Stimulated activated CD4-positive, alpha-beta T cell treated with anti-CD3 and anti-CD28 coated beads, Interleukin-1b, Interleukin-23, amount 100 ng/mL, for 48 hours (primary cell): ENCODE results near the gene ROR2.
"Not testable (repeated sequence)": the region's sequence is repeated elsewhere in the genome, so short reads cannot be mapped to it uniquely, and the experiment has no call there.

ENCODE experiments used
- DNase-seq: peaks from one replicate; pipeline ENCODE4 v3.0.0-alpha.2; 2020

The ROR2 gene

DNA sequence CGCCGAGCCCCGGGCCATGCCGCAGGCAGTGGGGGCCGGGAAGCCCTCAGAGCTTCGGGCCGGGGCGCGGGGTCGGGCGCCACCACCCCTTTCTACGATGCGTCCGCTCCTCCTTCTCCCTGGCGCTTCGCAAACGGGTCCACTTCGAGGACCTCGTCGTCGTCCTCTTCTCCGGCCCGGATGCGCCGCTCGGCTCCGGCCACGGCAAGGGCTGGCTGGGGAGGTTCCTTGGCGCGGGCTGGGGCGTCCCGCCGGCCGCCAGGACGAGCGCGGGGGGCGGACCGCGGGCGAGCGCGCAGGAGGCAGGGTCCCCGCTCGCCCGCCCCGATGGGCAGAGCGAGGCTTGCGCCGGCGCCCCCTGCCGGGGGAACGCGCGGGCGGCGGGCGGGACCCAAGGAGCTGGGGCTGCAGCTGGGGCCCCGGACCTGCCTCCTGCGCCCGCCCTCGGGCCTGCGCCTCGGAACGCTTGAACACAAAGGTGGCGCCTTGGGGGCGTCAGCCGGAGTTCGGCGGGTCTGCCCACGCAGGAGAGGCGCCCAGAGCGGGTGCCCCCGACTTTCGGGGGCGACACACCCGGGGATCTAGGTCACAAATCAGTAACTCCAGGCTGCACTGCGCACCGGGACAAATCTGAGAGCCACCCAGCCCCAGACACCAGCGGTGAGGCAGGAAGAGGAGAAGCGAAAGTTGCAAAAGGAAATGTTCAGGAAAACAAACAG lies at the start of gene ROR2:
Gene ROR2, minus strand, starts transcription at position 283 of the 719 bp plus-strand sequence.
- peak; percentile 35 for DNase-seq

DNA sequence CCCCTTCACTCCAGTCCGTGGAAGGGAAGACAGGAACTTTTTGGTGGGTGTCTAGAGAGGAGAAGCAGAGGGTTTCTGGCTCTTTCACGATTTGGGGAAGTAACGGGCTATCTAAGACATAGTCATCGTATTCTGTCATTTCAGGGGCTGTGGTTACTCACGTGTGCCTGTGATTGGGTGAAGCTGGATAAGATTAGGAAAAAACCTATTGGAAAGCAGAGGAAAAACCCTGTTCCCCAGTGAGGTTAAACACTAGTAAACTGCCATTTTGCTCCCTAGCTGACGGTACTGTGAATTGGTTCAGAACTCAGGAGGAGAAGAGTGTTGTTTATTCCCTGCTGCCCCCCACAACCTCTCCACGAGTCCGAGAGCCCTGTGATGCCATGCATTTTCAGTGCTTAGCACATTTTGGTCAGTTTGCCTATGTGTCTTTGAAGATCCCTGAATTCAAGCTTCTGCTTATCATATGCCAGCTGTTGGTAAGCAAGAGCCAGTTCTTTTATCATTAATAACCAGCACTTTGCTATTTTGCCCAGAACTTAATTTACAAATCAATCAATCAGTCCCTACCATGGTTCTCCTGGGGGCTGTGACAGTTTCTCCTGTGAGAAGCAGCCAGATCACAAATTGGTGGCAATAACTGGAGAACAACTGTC lies 45.1 kb upstream of the ROR2 start:
- DNase-seq = no peak

DNA sequence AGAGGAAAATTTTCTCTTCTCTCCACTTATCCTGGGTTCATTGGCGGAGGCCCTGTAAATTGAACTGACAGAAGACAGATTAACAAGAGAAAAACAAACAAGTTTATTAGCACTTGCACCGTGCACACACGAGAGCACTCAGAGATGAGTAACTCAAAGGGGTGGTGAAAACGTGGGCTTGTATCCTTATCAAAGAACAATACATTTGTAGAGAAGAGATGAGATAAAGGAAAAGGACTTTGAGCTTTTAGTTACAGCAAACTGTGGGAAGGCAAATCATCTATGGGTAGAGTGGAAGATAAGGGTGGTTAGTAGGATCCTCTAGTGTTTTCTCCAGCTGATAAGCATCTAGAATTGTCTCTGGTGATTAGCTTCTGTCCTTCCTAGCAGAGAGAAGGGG lies 44.4 kb upstream of the ROR2 start:
- no peak for DNase-seq

DNA sequence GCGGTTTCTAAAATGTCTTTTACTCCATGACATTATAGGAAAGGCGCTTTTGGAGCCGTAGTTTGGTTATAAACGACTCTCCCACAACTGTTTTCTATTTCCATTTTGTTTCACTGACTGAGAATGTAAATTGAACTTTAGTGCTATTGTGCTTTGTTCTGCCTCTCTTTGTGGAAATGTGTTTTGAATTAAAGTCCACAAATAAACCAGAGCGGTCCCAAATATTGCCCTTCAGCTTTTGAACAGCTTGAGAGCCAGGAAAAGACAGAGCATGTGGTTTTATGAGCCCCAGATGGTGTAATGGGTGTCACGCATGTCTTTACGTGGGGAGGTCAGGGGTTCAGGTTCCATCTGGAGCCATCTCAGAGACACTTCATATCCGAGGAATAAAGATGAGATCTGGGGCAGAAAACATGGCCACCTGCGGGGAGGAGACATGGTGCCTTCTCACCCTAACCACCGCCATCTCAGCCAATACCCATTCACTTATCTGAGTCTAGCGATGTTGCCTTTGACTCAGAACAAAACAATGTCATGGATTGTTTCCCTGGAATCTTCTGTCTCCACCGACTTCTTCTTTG lies 42.5 kb upstream of the ROR2 start:
- DNase-seq = no peak

DNA sequence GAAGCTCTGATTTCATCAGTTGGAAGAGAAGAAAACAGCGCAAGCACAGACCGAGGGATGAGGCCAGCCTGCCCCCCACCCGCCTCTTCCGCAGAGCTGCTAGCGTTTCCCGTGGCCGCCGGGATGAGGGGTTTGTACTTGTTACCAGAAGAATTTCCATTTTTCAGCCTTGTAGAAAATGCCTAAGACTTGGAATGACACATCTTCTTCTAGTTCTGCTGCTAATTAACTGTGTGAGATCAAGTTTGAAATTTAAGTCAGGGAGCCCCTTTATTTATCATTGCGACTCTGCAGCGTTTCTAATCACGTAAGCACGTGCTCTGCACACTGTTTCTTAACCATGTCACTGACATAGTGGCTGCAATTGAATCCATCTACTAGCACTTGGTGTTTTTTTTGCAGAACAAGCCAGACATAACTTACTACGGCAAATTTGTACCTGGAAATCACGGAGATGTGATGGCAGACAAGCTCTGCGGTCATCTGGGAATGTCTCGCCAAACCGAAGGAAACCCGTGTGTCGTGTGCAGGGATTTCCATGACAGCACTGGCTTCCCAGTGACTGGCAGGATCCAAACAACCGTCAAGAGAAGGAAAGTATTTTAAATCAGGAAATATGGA lies 41.8 kb upstream of the ROR2 start:
- no peak for DNase-seq

DNA sequence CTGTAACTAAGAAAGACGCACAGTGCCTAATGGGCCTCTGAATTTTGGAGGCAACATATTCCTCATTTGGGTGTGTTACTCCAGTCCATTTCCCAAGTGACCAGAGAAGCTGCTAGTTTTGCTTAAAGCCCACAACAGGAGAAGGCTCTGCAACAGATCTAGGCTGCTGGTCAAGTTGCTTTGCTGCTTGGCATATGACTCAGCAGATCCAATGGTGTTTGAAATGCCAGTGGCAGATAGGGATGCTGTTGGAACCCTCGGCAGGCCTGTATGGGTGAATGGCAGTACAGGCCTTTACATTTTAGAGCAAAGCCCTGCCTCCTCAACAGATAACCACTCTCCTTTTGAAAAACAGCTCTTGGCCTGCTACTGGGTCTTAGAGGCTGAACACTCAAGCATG lies 36.2 kb upstream of the ROR2 start:
- DNase-seq = no peak

DNA sequence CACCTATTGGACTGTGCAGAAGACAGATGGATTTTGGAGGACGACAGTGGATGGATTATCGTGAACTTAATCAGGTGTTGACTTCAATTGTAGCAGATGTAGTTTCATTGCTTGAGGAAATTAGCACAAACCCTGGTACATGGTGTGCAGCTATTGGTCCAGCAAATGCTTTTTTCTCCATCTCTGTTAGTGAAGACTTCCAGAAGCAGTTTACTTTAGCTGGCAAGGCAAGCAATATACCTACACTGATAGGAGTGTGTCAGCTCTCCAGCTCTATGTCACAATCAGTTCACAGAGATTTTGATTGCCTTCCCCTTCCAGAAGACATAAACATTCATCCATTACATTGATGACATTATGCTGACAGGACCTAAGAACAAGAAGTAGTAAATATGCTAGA lies 35.7 kb upstream of the ROR2 start:
- no peak for DNase-seq

DNA sequence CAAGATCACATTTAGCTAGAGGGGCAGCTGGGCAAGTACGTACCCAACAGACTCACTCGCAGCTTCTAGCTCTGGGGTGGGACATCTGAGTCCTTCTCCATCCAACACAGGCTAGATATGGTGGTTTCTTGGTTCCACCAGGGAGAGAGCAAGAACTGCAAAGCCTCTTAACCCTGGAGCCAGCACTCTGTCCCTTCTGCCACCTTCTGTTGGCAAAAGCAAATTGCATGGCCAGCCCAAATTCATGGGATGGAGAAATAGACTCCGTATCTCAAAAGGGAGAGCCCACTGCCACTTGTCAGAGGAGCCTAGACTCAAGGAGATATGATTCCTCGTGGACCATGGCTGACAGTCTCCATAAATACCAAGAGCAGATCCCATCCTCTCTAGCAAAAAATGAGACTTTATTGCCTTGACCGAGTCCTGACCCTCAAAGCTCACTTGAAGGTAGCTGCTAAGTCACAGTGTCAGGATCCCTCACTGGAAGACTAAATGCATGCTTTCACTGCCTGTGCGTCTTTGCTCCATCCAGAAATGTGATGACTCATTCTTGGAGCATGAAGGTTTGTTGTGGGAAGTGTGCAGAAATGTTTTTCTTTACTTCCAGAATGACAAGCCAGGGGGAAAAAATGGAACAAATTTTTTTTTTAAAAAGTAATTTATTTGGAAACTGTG lies 28.8 kb upstream of the ROR2 start:
- DNase-seq = no peak

DNA sequence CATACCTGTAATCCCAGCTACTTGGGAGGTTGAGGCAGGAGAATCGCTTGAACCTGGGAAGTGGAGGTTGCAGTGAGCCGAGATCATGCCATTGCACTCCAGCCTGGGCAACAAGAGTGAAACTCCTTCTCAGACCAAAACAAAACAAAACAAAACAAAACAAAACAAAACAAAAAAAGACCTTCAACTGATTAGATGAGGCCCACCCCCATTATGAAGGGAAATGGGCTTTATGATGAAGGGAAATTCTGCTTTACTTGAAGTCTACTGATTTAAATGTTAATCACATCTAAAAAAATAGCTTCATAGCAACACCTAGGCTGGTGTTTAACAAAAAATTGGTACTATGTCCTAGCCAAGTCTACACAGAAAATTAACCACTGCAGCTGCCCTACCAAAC lies 25.2 kb upstream of the ROR2 start:
- DNase-seq = not testable (repeated sequence)

DNA sequence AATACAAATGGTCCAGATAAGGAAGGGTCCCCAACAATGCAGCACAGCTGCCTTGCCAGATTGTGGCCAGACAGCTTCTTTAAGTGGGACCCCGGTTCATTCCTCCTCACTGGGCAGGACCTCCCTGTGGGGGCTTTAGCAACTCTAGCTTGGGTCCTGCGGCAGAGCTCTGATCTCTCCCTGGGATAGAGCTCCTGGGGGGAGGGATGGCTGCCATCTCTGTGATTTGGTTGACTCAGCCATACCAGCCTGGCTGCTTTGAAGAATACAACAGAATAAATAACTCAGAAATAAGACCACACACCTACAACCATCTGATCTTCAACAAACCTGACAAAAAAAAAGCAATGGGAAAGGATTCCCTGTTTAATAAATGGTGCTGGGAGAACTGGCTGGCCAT lies 22.7 kb upstream of the ROR2 start:
- DNase-seq = no peak

DNA sequence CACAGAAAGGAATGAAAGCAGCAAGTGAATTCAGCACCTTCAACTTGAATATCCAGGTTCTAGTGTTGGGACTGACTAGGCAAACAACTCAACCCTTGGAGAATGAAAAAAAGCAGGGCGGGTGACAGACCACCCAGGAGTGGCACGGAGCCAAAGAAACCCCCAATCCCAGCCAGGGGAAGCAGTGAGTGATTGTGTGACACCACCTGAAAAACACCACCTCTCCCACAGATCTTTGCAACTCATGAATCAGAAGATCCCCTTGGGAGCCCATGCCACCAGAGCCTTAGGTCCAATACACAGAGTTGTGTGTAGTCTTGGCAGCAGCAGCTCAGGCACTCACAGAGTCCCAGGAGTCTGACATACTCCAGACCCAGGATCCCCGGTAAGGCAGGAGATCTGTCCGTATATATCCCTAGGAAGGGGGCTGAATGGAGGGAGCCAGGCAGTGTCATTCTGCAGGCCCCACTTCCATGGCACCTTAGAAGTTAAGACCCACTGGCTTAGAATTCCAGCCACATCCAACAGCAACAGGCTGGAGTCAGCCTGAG lies 22.1 kb upstream of the ROR2 start:
- DNase-seq = no peak

DNA sequence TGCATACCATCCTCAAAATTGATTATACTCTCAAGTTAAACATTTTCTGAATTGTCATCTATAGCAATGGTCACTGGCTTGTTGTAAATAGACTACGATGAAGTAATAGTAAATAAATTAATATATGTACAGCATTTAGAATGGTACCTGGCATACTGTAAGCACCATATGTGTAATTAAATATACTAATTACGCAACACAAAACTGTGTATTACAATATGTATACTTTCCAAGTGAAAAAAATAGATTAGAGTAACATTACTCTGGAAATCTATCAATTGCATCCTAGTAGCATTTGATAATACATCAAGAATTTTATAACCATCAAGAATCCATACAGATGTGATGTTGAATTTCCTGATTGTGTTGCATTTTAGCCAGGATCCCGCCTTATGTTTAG lies 17.2 kb upstream of the ROR2 start:
- DNase-seq = no peak

DNA sequence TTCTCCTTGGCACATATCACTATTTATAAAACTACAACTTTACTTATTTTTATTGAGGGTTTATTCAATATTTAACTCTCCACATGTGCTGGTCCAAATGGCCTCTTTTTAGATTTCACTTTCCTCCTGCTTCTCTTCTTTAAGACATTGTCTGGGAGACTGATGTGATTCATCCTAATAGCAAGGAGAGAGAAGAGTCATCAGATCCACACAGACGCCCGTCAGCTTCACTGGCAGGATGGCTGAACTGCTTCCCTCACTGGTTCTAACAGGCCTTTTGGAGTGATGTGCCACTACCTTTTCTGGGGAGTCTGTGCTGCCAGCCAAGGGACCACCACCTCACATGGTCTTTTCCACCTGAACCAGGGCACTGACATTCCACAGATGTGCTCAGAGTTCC lies 16.5 kb upstream of the ROR2 start:
- no peak for DNase-seq

DNA sequence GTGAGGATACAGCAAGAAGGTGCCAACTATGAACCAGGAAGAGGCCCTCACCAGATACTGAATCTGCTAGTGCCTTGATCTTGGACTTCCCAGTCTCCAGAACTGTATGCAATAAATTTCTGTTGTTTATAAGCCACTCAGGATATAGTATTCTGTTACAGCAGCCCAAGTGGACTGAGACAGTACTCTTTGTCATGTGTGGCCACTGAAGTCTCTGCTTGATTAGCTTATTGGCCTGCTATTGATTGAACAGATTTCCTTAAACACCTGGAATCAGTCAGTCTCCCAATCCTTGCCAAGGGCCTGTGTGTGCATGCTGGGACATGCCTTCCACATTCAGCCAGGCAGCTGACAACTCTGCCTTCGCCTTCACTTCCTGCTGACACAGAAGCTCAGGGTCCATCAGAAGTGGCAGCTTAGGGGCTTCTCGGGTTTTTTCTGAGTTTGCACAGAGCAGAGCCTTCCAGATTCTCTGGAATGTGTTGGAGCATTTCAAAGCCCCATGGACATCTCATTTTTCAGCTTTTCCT lies 13.7 kb upstream of the ROR2 start:
- DNase-seq = no peak

DNA sequence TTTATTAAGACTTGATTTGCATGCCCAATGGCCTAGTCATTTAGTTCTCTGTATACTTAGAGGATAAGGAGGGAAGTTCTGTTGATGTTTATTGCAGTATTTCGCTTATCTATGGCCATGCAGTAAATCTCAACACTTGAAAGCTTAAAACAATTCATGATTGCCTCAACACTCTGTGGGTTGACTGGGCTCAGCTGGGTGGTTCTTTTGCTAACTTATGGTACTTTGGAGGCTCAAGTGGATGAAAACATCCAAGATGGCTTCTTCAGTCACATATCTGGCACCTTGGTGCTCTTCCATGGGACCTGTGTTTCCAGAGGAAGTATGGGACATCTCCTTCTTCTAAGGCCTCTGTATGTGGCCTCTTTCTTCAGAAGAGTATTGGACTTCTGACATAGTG lies 10.3 kb upstream of the ROR2 start:
- no peak for DNase-seq

DNA sequence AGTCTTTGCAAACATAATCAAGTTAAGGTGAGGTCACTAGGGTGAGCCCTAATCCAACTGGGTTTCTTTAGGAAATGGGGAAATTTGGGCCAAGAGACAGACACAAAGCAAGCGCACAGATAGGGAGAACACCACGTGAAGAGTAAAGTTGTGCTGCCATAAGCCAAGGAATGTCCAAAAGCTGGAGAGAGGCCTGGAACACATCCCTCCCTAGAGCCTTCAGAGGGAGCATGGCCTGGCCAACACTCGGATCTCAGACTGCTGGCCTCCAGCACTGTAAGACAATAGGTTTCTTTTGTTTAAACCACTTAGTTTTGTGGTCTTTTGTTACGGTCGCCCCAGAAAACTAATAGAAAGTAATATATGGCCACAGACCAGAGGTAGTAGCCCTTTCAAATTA lies 8.1 kb upstream of the ROR2 start:
- no peak for DNase-seq

DNA sequence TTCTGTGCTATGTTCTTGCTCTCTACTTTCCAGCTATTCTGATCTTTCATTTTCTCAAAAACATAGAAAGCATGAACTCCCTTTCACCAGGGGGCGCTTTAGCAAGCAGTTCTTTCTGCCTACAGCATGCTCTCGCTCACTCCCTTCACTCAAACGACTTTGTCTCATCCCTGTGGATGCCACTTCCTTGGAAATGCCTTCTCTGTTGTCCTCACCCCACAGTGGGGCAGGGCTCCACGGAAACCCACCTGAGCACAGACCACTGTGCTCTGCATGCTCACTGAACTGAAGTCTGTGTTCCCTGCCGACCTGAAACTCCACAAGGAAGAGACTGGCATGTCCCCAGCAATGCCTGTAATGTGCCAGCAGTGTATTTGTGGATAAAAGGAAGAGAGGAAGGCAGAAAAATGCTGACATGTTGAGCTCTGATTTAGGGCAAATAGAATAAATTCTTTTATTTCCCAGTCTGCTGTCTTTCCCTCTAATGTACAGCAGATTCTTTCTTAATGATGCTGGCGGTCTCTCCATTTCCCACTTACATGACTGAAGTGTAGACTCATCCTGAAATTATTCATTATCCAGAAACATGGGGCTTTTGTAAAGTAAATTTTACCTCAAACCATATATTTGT lies 4.9 kb upstream of the ROR2 start:
- no peak for DNase-seq

DNA sequence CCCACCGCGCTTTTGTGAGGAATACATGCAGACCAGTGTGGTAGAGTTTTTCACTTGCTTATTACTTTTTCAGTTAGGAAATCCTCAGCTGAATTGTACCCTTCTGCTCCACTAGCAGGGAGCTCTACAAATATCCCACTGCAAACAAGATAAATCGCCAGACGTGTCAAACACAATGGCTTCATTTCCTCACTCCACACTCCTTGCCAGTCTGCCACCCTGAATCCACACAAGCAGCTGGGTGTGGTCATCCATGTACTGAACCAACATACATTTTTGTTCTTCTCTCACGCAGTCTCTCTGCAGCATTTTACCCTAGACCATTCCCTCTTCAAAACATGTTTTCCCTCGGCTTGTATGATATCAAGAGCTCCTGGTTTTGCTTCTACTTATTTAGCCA lies 3.7 kb upstream of the ROR2 start:
- no peak for DNase-seq

DNA sequence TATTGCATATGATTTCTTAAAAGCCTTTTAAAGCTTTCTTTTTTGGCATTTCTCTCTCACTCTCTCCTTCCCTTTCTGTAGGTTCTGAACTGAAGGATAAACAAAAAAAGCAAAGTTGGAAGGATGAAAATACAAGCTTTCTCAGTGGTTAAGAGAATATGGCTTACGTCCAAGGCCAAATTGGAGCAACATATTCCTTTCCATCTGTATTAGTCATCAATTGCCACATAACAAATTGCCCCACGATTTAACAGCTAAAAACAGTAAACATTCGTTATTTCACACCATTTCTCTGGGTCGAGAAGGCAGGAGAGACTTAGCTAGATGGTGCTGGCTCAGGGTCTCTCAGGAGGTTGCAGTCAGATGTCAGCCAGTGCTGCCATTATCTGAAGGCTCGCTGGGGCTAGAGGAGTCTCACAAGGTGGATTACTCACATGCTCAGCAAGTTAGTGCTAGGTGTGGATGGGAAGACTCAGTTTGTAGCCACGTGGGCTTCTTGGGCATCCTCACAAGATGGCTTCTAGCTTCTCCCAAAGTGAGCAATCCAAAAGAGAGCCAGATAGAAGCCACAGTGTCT lies 2.0 kb upstream of the ROR2 start:
- DNase-seq = no peak

DNA sequence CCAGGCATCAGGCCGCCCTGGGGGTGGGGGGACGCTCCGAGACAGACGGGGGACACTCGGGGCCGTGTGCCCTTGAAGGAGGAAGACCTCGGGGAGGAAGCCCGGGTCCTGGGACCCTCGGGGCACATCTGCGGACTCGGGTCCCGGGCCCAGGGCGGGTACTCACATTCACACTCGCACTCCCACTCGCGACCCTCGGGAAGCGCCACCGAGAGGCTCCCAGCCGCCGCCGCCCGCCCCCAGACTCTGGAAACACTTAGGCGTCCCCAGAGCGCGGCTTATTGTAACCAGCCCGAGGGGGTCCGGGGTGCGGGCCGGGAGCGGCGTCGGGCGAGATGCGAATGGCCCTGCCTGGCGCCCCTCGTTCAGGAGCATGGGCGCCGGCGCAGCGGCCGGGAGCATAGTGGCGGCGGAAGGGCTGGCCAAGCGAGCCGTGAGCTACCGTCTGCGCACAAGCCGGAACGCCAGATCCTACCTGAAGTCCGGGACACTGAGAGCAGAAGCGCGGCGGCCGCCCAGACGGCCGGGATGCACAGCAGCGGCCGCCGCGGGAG lies 559 bp downstream of the ROR2 start:
- no peak for DNase-seq

DNA sequence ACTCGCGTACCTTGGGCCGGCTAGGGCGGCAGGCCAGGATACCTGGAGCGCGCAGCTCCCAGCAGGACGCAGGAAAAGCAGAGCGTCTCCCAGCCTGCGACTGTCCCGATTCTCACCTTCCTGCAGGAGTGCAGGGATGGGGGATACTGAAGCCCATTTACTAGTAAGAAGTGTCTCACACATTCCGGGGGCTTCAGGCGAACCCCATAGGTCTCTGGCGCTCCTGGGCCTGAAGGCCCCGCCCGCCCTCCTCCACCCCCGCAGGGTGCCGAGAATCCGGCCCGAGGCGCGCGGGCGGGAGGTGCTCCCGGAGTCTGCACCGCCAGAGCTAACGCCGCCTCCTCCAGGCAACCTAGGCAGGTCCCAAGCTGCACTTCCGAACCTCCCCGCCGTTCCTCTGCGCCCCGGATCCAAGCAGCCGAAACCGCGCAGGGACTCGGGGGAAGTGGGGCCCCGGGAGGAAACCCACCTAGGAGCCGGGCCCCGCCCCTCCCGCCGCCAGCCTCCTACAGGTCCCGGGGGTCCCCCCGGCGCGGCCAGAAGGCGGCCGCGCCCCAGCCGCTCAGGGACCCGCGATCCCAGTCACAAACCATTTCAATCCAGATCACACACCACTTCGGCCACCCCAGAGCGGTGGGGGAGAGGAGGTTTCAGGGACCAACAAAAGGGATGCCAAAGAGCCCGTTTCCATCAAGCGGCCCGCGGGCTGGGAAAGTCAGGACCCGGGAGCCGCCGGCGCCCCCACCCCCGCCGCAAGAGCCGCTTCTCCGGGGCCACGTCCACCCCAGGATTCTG lies 1.2 kb downstream of the ROR2 start:
- DNase-seq = peak; percentile 13
